Measurements from ENCODE around the gene CCDC134. TPM values are rescaled to one million over a fixed set of nuclear protein-coding genes. Genes with fewer than 3 reads are reported as not detected.

CCDC134 gene
- total and polyA plus RNA-seq, 2 of the 8 experiments (the other 6 are each of a cell fraction or from before 2014, with no cell fraction given) = 7.7 to 20.0 TPM

GRCh38 chr22:41770715-41771468, 29.6 kb upstream of the CCDC134 start:
- no peaks in the 10 kb centered on the region for H3K9me3 ChIP-seq (ENCODE audit: insufficient read depth in 2 of 2, low read depth in 1 of 2, low read length in 1 of 2)
- no peak overlapping the region for H4K91ac ChIP-seq (replicated peaks; ENCODE audit: insufficient read length, low read length)
- H2BK120ac ChIP-seq (replicated peaks; ENCODE audit: low read depth, low read length) = no peak overlapping the region
- no peak overlapping the region for H3K4ac ChIP-seq (replicated peaks; ENCODE audit: insufficient read length, low read depth, low read length)
- no peak overlapping the region for H2AFZ ChIP-seq (ENCODE audit: low read length)
- H4K8ac ChIP-seq (ENCODE audit: extremely low read depth, insufficient read depth, low read length) = no peak overlapping the region
- H3K14ac ChIP-seq (ENCODE audit: insufficient read length) = no peak overlapping the region
- H3K4me3 ChIP-seq (ENCODE audit: extremely low read depth in 1 of 4, insufficient read depth in 2 of 4, low read depth in 3 of 4, low read length in 4 of 4) = no peak overlapping the region
- FAIRE-seq (no peak), DNase-seq (ENCODE audit: low read depth in 1 of 2, low spot score in 2 of 2) (no peak)
- H3K9ac ChIP-seq (replicated peaks in 1 of 4; ENCODE audit: extremely low read depth in 1 of 4, low read depth in 3 of 4, low read length in 3 of 4) = no peak overlapping the region
- ChIA-PET POLR2A (ENCODE audit: partially characterized antibody) (interaction anchor here (0.7 to 0.8 kb wide), 2 partner anchors 10 to 238 kb away, joined by 3 read pairs; no protein-coding TSS in a partner anchor), CTCF (ENCODE audit: partially characterized antibody) (interaction anchor here (1.0 to 9.1 kb wide), 3 partner anchors 19 to 52 kb away, joined by 3 to 54 read pairs (median 3); no protein-coding TSS in a partner anchor)
- H3K27me3 ChIP-seq (replicated peaks in 1 of 4; ENCODE audit: control insufficient read depth in 3 of 4, extremely low read depth in 1 of 4, insufficient read depth in 3 of 4, low read length in 3 of 4) = no peaks in the 10 kb centered on the region; a peak in 1 of 7 replicates
- 87% methylated on average over 5 of the region's 5 CpGs; no CpG with 5 or more reads in 1 of the 2 experiments for WGBS, 2 experiments (ENCODE audit: extremely low coverage in 1 of 2, insufficient coverage in 1 of 2, insufficient read length in 1 of 2, insufficient replicate concordance in 2 of 2, low coverage in 1 of 2, low lambda C conversion rate in 2 of 2, missing lambda C conversion rate in 1 of 2)
- H4K20me1 ChIP-seq (replicated peaks in 1 of 2; ENCODE audit: control insufficient read depth in 1 of 2, insufficient read depth in 2 of 2, low read length in 2 of 2) = no peaks in the 10 kb centered on the region
- no peak overlapping the region for H3K4me2 ChIP-seq (ENCODE audit: insufficient read depth in 1 of 2, low read depth in 2 of 2, low read length in 2 of 2)
- H2BK5ac ChIP-seq (ENCODE audit: low read depth, low read length) = no peak overlapping the region
- no peak overlapping the region for H3K23ac ChIP-seq (ENCODE audit: insufficient read length)
- H3K36me3 ChIP-seq (ENCODE audit: control insufficient read depth in 2 of 4, insufficient read depth in 4 of 4, low read length in 3 of 4) = no peaks in the 10 kb centered on the region
- no peak overlapping the region for H3K56ac ChIP-seq (replicated peaks; ENCODE audit: insufficient read length, low read depth, low read length)
- H2AK5ac ChIP-seq (ENCODE audit: low read depth, low read length) = no peak overlapping the region
- H3K79me2 ChIP-seq (ENCODE audit: control insufficient read depth in 1 of 2, insufficient read depth in 2 of 2, low read length in 2 of 2) = no peaks in the 10 kb centered on the region
- H4K5ac ChIP-seq (ENCODE audit: insufficient read length, low read depth, low read length) = no peak overlapping the region
- TF ChIP-seq PHF8 (conservative IDR thresholded peaks at IDR 0.05; ENCODE audit: low read depth, low read length) (no peak), GTF2F1 (IDR thresholded peaks at IDR 0.05; ENCODE audit: borderline replicate concordance, low read depth, low read length) (no peak), POLR2A (IDR thresholded peaks at IDR 0.05; ENCODE audit: control extremely low read depth in 1 of 2, low read depth in 2 of 2, low read length in 2 of 2) (no peak), ATF2 (IDR thresholded peaks at IDR 0.05; ENCODE audit: low read length) (no peak), CTCF (IDR thresholded peaks at IDR 0.05; ENCODE audit: control extremely low read depth in 1 of 3, insufficient read depth in 1 of 3, low read depth in 1 of 3, low read length in 3 of 3) (no peak), TAF1 (IDR thresholded peaks at IDR 0.05; ENCODE audit: low read depth, low read length) (no peak), CBX8 (IDR thresholded peaks at IDR 0.05; ENCODE audit: borderline replicate concordance, low read depth, low read length) (no peak)
- H3K79me1 ChIP-seq (ENCODE audit: low read depth, low read length) = no peaks in the 10 kb centered on the region
- H3K23me2 ChIP-seq (ENCODE audit: low read depth, low read length) = no peaks in the 10 kb centered on the region
- no peak overlapping the region for H2BK12ac ChIP-seq (ENCODE audit: low read depth, low read length)
- H3K18ac ChIP-seq (ENCODE audit: extremely low read depth, low read length) = no peak overlapping the region
- no peak overlapping the region for H2BK15ac ChIP-seq (ENCODE audit: low read length)
- no peaks in the 10 kb centered on the region for H3K4me1 ChIP-seq (replicated peaks in 1 of 4; ENCODE audit: control insufficient read depth in 3 of 4, insufficient read depth in 4 of 4, low read length in 3 of 4)
- no peak overlapping the region for H3K27ac ChIP-seq (ENCODE audit: low read depth, low read length)
- H2BK20ac ChIP-seq (ENCODE audit: low read length) = no peak overlapping the region

Measured in H1 (cell line).